HepG2 (cell line): ENCODE results near the gene DTNA.

Experiments
- ARID2 ChIP-seq: sonication (generic); formaldehyde crosslinking; IDR thresholded peaks from 2 replicates; pipeline ENCODE4 v1.8.1; 2022; ENCODE audit warnings: mild to moderate bottlenecking, missing genetic modification reagents, borderline replicate concordance
- CTCF ChIP-seq: sonication (generic); formaldehyde crosslinking; IDR thresholded peaks from 2 replicates; pipeline ENCODE4 v1.5.0; 2020; ENCODE audit warnings: mild to moderate bottlenecking, missing genetic modification reagents, moderate library complexity
- KDM2A ChIP-seq: sonication (generic); formaldehyde crosslinking; IDR thresholded peaks from 2 replicates; pipeline ENCODE4 v1.4.0; 2020; ENCODE audit warnings: low read depth, missing genetic modification reagents, borderline replicate concordance
- POLR2A ChIP-seq, 2 experiments: IDR thresholded peaks; 2 replicates each; pipeline ENCODE4 v1.6.1; 2011; ENCODE audit warnings: low read depth in 2 of 2, low read length in 2 of 2, mild to moderate bottlenecking in 1 of 2, moderate library complexity in 1 of 2; ENCODE audit not compliant: insufficient read depth in 1 of 2
- ZBTB44 ChIP-seq: sonication (generic); formaldehyde crosslinking; IDR thresholded peaks from 2 replicates; pipeline ENCODE4 v1.4.0; 2020; ENCODE audit warnings: missing genetic modification reagents
- ZNF687 ChIP-seq: sonication (generic); formaldehyde crosslinking; IDR thresholded peaks from 2 replicates; pipeline ENCODE4 v1.5.1; 2020; ENCODE audit warnings: mild to moderate bottlenecking, missing genetic modification reagents, moderate library complexity
- ZSCAN9 ChIP-seq: IDR thresholded peaks from 2 replicates; pipeline ENCODE4 v1.6.1; 2016; ENCODE audit warnings: borderline replicate concordance

GRCh38 chr18:34866739-34867138 is 156.6 kb downstream of the DTNA start:
- TF ChIP-seq ARID2, result no peak
- no peak for TF ChIP-seq ZNF687
- no peak for TF ChIP-seq POLR2A (IDR thresholded peaks at IDR 0.05; ENCODE audit: insufficient read depth in 1 of 2, low read depth in 2 of 2, low read length in 2 of 2)
- TF ChIP-seq ZSCAN9, result no peak
- no peak for TF ChIP-seq ZBTB44
- TF ChIP-seq KDM2A (CRISPR knock-in tag), result no peak
- TF ChIP-seq CTCF (CRISPR knock-in tag), result peak; percentile 26; the same call in 1 of the 2 replicates
